Measurements from ENCODE around the gene CADM1. TPM values are rescaled to one million over a fixed set of nuclear protein-coding genes. Genes with fewer than 3 reads are reported as not detected.

CADM1 gene
- total and polyA plus RNA-seq, 10 of the 15 experiments (the other 5 are each of a cell fraction or from before 2014, with no cell fraction given): 0.03 to 0.48 (median 0.15) TPM; not detected in 3

- TF ChIP-seq TCF7 (IDR thresholded peaks at IDR 0.05; ENCODE audit: borderline replicate concordance) (no peak), PAX8 (IDR thresholded peaks at IDR 0.05) (no peak), DPF2 (IDR thresholded peaks at IDR 0.05) (no peak), ZNF217 (IDR thresholded peaks at IDR 0.05) (no peak), NFIC (IDR thresholded peaks at IDR 0.05; ENCODE audit: low read depth, low read length) (no peak), SIX5 (IDR thresholded peaks at IDR 0.05; ENCODE audit: low read depth, low read length, severe bottlenecking) (no peak), CBX5 (IDR thresholded peaks at IDR 0.05; ENCODE audit: low read depth) (no peak)
Measured at GRCh38 chr11:115208808-115209259, 295.4 kb downstream of the CADM1 start (continued).

GRCh38 chr11:115207916-115208315 lies 296.3 kb downstream of the CADM1 start:
- H2AFZ ChIP-seq (ENCODE audit: control insufficient read depth, low read depth, low read length): no peak overlapping the region
- no peak overlapping the region for H3K4me3 ChIP-seq
- ATAC-seq (no peak), FAIRE-seq (no peak), DNase-seq (ENCODE audit: low read depth, low spot score) (no peak)
- no peaks in the 10 kb centered on the region for H3K9me3 ChIP-seq (replicated peaks; ENCODE audit: control insufficient read depth, insufficient read depth, low read length)
- H3K79me2 ChIP-seq (ENCODE audit: control insufficient read depth, insufficient read depth, low read length): no peaks in the 10 kb centered on the region
- H3K27ac ChIP-seq (ENCODE audit: control insufficient read depth, insufficient read depth): no peak overlapping the region
- H4K20me1 ChIP-seq (ENCODE audit: control insufficient read depth, insufficient read depth): no peaks in the 10 kb centered on the region
- BruUV-seq (replicated peaks): no TSS peak
- peaks cover 0 to 2% of the 10 kb centered on the region in 2 experiments; a peak in 1 of 4 replicates for H3K27me3 ChIP-seq (replicated peaks in 1 of 2; ENCODE audit: control insufficient read depth in 2 of 2, insufficient read depth in 2 of 2, low read length in 1 of 2)
- ChIA-PET CTCF (no interaction called here), RAD21 (ENCODE audit: unreplicated experiment) (no interaction called here), POLR2A (no interaction called here), SMC1A (ENCODE audit: uncharacterized antibody, unreplicated experiment) (interaction anchor here (1.0 kb wide), 1 partner anchor 42 kb away, joined by 3 read pairs; no protein-coding TSS in a partner anchor)
- intact Hi-C loops (cut with micrococcal nuclease; ENCODE audit: unreplicated experiment) (no loop called here), in situ Hi-C loops (cut with MboI) (no loop called here)
- no peaks in the 10 kb centered on the region for H3K4me1 ChIP-seq (ENCODE audit: control insufficient read depth, insufficient read depth, low read length)
- H3K36me3 ChIP-seq (ENCODE audit: control insufficient read depth in 2 of 2, insufficient read depth in 2 of 2, low read length in 1 of 2): no peaks in the 10 kb centered on the region
- no peak overlapping the region for H3K9ac ChIP-seq (ENCODE audit: control insufficient read depth, insufficient read depth, low read length)
- H3K4me2 ChIP-seq (ENCODE audit: control insufficient read depth, insufficient read depth): no peak overlapping the region
- 86% methylated on average over 1 of the region's 1 CpG for WGBS (ENCODE audit: insufficient coverage, insufficient replicate concordance, low lambda C conversion rate, missing lambda C conversion rate)
- no peak for TF ChIP-seq RUNX3 (IDR thresholded peaks at IDR 0.05; ENCODE audit: low read length)
- no peak for TF ChIP-seq ESRRA (IDR thresholded peaks at IDR 0.05; ENCODE audit: low read length)
- no peak for TF ChIP-seq MLLT1 (IDR thresholded peaks at IDR 0.05)
- no peak for TF ChIP-seq MYC (IDR thresholded peaks at IDR 0.05; ENCODE audit: insufficient read depth, insufficient read length, insufficient replicate concordance, low read length, severe bottlenecking)
- TF ChIP-seq TAF1 (IDR thresholded peaks at IDR 0.05; ENCODE audit: borderline replicate concordance, low read depth, low read length): no peak
- no peak for TF ChIP-seq HSF1 (IDR thresholded peaks at IDR 0.05; ENCODE audit: low read depth, low read length)
- no peak for TF ChIP-seq ZBED1 (IDR thresholded peaks at IDR 0.05; ENCODE audit: borderline replicate concordance)
- TF ChIP-seq ASH2L (IDR thresholded peaks at IDR 0.05; ENCODE audit: borderline replicate concordance, low read depth): no peak
- TF ChIP-seq, protein P1, sequence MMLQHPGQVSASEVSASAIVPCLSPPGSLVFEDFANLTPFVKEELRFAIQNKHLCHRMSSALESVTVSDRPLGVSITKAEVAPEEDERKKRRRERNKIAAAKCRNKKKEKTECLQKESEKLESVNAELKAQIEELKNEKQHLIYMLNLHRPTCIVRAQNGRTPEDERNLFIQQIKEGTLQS (IDR thresholded peaks at IDR 0.05; ENCODE audit: borderline replicate concordance, extremely low read depth, low read depth, low read length): no peak
- no peak for TF ChIP-seq LARP7 (IDR thresholded peaks at IDR 0.05)
- no peak for TF ChIP-seq NFYB (IDR thresholded peaks at IDR 0.05; ENCODE audit: insufficient read depth, low read depth, low read length)
- no peak for TF ChIP-seq SREBF1 (IDR thresholded peaks at IDR 0.05; ENCODE audit: low read length)
- TF ChIP-seq GATAD2B (conservative IDR thresholded peaks at IDR 0.05; ENCODE audit: low read depth): no peak
- no peak for TF ChIP-seq SMC3 (IDR thresholded peaks at IDR 0.05; ENCODE audit: borderline replicate concordance, low read length)
- TF ChIP-seq E2F4 (IDR thresholded peaks at IDR 0.05; ENCODE audit: low read depth, low read length): no peak
